ENCODE measurements around the gene HPD.

HPD gene

DNA sequence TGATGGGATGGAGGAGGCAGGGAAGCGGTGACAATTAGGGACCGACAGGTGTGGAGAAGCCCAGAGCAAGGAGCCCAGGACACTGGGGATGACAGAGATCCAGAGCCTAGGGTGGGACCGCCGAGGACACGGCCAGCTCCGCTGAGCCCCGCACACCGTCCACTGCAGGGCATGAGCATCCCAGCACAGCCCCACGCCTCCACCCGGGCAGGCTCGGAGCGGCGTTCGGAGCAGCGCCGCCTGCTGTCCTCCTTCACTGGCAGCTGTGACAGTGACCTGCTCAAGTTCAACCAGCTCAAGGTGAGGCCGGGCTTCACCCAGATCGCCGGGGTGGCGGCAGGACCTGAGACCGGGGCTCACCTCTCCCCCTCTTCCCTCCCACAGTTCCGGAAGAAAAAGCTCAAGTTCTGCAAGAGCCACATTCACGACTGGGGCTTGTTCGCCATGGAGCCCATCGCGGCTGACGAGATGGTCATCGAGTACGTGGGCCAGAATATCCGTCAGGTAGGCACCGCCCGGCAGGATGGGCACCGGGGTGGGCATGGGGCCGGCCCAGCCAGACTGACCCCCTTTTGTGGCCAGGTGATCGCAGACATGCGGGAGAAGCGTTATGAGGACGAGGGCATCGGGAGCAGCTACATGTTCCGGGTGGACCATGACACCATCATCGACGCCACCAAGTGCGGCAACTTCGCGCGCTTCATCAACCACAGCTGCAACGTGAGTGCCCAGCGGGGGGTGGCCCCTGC is 31.1 kb downstream of the HPD start:
- no peak for DNase-seq

DNA sequence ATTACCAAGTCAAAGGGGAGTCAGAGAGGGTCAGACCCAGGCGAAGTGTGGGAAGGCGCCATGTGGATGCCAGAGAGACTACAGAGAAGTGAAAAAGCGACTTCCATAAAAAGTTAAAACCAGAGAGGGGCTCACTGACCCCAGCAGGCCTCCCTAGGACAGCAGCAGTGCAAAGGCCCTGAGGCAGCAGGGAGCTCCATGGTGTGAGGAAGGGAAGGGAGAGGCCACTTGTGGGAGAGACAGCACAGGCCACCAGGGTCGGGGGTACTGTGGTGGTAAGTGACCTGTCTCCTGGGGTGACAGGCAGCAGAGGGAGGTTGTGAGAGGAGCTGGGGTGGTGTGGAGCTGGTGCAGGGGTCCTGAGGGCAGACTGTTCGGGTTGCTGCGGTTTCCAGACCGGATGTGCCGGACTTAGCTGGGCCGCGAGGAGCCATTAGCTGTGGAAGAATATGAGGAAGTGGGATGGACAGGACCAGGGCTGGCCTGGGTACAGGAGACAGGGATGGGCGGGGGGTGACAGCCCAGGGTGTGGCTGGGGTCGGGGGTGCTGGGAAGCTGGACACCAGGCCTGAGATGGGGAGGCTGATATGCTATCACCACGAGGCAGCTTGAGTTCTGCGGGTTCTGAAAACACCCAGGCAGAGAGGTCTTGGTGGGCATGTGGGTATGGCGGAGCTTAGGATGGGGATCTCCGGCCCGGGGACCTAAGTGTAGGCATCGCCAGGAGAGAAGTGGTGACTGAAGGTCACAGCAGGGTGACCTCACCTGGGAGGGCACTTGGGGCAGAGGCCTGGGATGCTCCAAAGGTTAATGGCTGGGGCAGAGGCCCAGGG is 32.1 kb downstream of the HPD start:
- no peak for DNase-seq

DNA sequence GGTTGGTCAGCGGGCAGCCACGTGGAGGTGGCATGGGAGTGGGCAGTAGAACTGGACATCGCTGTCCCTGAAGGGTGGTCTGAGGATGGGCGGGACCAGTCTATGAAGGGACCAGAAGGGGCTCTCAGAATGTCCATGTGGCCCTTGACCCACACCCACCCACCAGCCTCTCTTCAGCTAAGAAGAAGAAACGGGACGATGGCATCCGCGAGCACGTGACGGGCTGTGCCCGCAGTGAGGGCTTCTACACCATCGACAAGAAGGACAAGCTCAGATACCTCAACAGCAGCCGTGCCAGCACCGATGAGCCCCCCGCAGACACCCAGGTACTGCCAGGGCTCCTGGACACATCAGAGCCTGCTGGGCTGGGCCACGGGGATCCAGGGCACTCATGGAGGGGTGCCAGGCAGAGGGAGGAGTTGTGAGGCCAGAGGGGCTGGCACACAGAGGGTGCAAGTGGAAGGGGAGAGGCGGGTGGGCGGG is 33.6 kb downstream of the HPD start:
- no peak for DNase-seq

DNA sequence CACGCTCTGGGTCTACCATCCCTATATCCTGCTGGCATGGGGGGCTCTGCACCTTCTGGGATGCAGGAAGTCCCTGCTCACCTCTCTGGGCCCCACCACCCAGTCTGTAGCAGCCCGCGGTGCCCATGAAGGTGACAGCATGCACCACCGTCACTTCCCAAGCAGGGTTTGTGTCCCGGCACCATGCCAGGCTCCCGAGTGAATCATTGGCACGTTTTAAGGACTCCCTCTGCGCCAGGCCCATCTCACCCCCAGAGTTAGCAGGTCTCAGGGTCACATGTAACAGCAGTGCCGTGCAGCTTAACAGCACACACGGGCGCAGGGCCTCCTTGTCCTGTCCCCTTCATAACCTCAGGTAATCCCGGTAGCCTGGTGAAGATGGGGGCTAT is 34.9 kb downstream of the HPD start:
- no peak for DNase-seq

DNA sequence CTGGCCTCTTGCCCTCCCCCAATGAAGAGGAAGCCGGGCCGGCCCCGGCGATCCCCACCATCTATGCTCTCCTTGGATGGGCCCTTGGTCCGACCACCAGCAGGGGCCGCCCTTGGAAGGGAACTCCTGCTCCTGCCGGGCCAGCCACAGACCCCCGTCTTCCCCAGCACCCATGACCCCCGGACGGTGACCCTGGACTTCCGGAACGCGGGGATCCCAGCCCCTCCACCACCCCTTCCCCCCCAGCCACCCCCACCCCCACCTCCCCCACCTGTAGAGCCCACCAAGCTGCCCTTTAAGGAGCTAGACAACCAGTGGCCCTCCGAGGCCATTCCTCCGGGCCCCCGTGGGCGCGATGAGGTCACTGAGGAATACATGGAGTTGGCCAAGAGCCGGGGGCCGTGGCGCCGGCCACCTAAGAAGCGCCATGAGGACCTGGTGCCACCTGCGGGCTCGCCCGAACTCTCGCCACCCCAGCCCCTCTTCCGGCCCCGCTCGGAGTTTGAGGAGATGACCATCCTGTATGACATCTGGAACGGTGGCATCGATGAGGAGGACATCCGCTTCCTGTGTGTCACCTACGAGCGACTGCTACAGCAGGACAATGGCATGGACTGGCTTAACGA is 35.4 kb downstream of the HPD start:
- no peak for DNase-seq

DNA sequence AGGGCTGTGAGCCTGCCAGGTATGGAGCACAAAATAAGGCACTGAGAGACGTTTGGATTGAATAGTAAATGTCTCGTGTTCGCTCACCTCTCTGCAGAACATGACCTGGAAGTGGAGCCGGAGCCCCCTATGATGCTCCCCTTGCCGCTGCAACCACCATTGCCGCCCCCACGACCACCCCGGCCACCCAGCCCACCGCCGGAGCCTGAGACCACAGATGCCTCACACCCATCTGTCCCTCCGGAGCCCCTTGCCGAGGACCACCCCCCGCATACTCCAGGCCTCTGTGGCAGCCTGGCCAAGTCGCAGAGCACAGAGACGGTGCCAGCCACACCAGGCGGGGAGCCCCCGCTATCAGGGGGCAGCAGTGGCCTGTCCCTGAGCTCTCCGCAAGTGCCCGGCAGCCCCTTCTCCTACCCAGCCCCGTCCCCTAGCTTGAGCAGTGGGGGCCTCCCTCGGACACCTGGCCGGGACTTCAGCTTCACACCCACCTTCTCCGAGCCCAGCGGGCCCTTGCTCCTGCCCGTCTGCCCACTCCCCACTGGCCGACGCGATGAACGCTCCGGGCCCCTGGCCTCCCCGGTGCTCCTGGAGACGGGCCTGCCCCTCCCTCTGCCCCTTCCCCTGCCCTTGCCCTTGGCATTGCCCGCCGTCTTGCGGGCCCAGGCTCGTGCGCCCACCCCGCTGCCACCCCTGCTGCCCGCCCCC is 36.1 kb downstream of the HPD start:
- no peak for DNase-seq

DNA sequence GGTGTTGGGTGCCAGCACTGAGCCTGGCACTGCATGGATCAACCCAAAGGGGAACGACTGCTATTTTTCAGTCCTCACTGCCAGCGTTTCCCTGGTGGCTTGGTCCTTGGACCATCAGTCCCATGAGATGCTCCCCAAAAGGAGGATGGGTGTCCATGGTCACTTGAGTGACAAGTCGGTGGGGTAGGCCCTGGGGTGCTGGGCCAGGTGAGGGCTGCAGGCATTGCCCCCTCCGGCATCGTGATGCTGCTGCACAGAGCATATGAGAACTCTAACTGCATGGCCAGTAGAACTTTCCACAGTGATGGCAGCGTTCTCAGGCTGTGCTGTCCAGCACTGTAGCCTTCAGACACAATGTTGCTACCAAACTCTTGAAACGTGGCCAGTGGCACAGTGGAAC is 38.6 kb downstream of the HPD start:
- no peak for DNase-seq

DNA sequence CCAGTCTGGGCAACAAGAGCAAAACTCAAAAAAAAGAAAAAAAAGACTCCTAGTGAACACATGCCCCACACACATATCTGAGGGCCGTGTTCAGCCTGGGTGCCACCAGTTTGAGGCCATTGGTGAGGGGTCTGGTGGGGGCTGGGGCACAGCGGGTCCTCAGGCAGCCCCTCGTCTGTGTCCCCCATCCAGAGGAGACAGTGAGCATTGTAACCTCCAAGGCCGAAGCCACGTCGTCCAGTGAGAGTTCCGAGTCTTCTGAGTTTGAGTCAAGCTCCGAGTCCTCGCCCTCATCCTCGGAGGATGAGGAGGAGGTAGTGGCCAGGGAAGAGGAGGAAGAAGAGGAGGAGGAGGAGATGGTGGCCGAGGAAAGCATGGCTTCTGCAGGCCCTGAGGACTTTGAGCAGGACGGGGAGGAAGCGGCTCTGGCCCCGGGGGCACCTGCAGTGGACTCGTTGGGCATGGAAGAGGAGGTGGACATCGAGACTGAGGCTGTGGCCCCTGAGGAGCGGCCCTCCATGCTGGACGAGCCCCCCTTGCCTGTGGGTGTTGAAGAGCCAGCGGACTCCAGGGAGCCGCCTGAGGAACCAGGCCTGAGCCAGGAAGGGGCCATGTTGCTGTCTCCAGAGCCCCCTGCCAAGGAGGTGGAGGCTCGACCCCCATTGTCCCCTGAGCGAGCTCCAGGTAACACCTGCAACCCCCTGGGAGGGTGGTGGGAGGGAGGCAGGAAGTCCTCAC is 39.3 kb downstream of the HPD start:
- no peak for DNase-seq

DNA sequence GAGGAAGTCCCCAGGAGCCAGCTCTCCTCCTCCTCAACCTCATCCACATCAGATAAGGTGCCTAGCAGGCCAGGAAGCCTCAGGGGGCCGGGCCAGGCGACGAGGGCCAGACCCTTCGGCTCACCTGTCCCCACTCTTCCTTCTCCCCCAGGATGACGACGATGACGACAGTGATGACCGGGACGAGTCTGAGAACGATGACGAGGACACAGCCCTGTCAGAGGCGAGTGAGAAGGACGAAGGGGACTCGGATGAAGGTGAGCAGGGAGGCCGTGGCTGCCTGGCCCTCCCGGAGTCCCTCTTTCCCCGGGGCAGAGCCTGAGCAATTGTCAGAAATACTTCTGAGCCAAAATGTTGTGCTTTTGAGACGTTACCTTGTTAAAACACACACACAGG is 41.0 kb downstream of the HPD start:
- DNase-seq, result no peak

DNA sequence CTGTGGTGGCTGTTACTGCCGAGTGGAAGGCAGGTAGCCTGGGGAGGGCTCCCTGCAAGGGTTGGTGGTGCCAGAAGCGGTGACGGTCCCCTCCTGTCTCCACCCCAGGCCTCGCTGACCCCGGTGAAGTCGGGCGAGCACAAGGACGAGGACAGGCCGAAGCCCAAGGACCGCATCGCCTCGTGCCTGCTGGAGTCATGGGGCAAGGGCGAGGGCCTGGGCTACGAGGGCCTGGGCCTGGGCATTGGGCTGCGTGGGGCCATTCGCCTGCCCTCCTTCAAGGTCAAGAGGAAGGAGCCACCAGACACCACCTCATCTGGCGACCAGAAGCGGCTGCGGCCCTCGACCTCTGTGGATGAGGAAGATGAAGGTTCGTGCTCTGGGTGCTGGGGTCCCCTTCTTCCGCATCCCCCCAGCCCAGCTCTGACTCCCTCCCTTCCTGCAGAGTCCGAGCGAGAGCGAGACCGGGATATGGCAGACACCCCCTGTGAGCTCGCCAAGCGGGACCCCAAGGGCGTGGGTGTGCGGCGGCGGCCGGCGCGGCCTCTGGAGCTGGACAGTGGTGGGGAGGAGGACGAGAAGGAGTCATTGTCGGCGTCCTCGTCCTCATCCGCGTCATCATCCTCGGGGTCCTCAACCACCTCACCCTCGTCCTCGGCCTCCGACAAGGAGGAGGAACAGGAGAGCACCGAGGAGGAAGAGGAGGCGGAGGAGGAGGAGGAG is 41.6 kb downstream of the HPD start:
- DNase-seq, result no peak

DNA sequence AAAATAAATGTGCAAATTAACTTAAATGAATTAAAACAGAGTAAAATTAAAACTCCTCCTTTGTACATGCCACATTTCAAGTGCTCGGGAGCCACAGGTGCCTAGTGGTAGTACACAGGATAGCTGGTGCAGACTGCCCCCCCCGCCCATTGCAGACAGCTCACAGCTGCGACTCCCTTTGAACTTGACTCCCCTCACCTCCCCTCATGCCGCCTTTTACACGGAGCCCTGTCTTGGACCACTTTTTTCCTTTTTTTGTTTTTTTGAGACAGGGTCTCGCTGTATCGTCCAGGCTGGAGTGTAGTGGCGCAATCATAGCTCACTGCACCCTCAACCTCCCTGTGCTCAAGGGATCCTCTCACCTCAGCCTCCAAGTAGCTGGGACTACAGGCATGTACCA is 43.4 kb downstream of the HPD start:
- DNase-seq, result no peak

DNA sequence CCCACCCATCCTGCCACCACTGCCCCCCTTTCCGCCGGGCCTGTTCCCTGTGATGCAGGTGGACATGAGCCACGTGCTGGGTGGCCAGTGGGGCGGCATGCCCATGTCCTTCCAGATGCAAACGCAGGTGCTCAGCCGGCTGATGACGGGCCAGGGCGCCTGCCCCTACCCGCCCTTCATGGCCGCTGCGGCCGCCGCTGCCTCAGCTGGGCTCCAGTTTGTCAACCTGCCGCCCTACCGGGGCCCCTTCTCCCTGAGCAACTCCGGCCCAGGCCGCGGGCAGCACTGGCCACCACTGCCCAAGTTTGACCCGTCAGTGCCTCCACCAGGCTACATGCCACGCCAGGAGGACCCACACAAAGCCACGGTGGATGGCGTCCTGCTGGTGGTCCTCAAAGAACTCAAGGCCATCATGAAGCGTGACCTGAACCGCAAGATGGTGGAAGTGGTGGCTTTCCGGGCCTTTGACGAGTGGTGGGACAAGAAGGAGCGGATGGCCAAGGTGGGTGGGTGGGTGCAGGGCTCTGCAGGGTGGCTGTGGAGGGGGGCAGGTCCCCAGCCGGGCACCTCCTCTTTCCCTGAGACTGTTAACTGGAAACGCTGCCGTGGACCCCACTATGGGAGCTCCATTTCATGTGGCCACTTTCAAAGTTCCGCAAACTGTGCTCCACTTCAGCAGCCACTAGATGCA is 44.1 kb downstream of the HPD start:
- DNase-seq, result no peak

DNA sequence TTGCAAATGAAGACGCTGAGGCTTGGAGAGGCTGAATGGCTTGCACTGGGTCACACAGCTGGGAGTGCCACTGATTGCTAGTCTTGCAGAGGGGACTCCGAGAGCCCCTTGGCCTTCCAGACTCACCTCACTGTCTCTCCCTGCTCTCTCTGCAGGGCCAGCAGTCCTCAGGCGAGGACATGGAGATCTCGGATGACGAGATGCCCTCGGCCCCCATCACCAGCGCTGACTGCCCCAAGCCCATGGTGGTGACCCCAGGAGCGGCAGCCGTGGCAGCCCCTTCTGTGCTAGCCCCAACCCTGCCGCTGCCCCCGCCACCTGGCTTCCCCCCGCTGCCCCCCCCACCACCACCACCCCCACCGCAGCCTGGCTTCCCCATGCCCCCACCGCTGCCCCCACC is 44.7 kb downstream of the HPD start:
- DNase-seq, result no peak

DNA sequence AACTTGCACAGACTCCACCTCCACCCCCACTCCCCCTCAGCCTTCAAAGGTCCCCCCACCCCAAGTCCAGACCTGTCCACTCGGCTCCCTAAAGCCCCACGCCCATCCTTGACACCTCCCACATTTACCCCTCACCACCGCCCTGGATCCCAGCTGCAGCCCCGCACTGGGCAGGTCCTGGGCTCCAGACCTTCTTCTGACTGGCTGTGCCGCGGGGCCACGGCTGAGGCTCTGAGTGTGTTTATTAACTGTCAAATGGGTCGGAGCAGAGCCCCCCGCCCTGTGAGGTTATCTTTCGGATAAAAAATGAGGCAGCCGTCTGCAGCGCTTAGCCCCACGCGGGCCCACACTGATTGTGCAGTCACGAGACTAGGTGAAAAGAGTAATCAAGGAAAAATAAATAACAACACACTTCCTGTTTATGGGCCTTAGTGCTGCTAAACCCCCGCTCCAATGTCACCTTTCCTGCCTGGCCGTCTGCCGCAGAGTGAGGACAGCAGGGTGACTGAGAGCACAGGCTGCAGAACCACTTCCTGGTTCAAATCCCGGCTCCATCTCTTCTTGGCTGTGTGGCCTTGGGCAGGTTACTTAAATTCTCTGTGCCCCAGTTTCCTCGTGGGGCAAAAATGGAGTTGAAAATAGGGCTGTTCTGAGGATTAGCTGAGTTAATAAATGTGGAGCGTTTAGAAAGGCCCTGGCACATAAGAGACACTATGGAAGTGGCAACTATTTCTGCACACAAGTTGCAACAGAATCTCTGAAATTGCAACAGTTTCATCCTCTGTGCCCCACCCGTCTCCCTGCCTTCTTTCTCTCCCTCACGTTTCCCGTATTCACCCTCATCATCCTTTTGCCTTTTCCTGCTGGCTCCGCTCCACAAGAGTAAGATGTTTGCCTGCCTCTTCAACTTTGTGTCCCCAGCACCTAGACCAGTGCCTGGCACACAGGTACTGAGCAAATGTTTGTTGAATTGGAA is 45.5 kb downstream of the HPD start:
- DNase-seq, result no peak

DNA sequence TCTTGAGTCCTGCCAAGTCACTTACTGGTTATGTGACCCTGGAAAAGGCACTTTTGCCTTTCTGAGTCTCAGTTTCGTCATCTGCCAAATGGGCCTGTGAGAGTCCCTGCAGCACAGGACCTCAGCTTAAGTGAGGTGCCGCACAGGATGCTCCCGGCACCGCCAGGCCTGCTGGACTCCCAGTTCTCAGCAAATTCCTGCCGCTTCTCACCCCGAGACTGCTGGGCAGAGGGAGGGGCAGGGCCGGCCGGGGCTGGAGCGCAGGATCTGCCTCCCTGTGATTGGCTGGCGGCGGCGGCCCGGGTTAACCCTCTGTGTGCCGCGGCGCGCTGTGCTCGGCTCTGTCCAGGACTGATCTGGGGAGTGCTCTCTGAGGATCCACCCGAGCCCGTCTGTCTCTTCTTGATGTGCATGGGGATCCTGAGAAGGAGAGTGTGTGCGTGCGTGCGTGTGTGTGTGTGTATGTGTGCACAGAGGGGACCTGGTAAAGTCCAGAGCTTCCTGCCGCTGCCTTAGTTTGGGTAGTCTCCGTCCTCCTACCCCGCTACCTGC is 46.3 kb downstream of the HPD start:
- DNase-seq, result no peak

DNA sequence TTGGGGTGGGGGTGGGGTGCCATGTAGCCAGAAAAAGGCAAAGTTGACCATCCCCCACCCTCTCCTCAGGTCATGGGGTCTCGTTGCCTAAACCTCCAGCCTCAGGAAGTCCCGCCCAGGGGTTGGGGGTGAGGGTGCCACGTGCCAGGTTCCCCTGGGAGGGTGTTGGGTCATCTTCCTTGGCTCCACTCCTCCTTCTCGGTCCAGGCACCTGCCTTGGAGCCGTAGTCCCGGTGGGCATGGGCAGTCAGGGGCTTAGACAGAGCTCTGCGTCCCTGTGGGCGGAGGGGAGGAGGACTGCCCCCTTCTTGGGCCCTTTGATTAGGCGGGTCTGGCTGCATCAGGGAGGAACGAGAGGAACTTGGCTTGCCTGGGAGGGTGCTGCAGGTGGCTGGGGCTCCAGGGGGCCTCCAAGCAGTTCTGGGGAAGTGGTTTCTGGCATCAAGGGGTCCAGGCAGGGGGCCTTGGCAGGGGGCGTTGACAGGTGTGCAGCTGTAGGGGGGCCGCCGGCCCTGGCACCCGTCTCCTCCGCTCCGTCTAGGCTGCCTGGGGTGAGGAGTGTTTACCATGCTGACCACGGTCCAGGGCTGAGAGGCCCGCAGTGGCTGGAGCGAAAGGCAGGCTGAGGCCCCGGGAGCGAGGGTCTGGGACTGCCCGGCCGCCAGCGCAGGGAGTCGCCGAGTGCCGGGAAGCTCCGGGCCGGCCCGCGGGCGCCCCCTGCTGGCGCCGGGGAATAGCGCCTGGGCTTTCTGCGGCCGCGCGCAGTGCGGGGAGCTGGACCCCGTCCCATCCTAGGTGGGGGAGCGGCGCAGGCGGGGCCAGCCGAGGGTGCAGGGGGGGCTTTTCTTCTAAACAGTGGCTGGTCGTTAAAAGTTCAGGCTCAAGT is 47.0 kb downstream of the HPD start:
- peak; percentile 25 for DNase-seq

DNA sequence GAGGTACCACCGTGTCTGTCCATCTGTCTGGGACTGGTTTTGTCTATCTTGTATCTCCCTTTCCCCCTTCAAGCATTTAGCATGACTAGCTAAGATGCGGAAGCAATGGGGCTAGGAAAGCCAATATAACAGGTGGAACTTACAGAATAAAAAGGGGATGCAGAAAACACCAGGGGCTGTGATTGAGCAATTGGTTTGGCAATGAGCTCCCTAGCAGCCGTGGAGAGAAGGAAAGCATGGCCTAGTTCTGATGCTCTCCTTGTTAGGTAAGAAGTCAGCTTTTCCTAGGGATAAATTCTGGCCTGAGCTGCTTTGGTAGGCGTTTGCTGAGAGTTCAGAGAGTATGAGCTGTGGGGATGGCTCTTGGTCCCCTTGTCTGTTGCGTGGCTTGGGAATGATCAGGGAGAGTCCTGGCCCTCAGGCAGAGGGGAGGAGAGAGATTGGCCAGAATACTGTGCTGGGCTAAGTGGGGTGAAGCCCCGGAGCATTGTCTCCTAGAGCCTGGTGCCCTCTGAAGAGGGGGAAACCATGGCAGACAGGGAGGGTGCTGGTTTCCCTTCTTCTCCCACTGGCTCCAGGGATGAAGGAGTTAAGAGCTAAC is 47.7 kb downstream of the HPD start:
- no peak for DNase-seq

DNA sequence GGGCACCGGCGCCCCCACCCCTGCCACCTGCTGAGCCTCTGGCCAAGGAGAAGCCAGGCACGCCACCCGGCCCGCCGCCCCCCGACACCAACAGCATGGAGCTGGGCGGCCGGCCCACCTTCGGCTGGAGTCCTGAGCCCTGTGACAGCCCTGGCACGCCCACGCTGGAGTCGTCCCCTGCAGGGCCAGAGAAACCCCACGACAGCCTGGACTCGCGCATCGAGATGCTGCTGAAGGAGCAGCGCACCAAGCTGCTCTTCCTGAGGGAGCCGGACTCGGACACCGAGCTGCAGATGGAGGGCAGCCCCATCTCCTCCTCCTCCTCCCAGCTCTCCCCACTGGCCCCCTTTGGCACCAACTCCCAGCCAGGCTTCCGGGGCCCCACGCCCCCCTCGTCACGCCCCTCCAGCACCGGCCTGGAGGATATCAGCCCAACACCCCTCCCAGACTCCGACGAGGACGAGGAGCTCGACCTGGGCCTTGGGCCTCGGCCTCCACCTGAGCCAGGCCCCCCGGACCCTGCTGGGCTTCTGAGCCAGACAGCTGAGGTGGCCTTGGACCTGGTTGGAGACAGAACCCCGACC is 48.3 kb downstream of the HPD start:
- DNase-seq, result no peak

All from KG1 (cell line).